Fibroblast of mammary gland (primary cell): ENCODE measurements around the gene BRINP2.

Source experiments
- DNase-seq: peaks from one replicate; pipeline ENCODE4 v3.0.0-alpha.2; 2010; ENCODE audit warnings: low read depth
- H3K4me3 ChIP-seq: 2 replicates; pipeline ENCODE4 v1.5.1; 2011; ENCODE audit warnings: low read depth, mild to moderate bottlenecking, low read length, moderate library complexity; ENCODE audit not compliant: control insufficient read depth
- TF ChIP-seq, protein P1 (sequence below): conservative IDR thresholded peaks from 2 replicates; pipeline ENCODE4 v1.5.1; 2011; ENCODE audit warnings: low read depth, low read length, inconsistent platforms; ENCODE audit not compliant: control insufficient read depth, insufficient read depth

BRINP2 gene

DNA sequence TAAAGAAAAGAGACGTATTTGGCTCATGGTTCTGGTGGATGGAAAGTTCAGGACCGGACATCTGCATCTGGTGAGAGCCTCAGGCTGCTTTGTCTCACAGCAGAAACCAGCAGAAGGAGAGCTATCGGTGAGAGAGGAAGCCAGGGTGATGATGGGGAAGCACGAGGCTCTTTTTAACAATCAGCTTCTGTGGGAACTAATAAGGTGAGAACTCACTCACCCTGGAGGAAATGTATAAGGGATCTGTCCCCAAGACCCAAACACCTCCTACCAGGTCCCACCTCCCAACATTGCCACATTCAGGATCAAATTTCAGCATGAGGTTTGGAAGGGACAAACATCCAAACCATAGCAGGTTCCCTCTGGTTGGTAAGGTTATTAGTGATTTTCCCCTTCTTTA is 39.0 kb upstream of the BRINP2 start:
- TF ChIP-seq, protein P1, sequence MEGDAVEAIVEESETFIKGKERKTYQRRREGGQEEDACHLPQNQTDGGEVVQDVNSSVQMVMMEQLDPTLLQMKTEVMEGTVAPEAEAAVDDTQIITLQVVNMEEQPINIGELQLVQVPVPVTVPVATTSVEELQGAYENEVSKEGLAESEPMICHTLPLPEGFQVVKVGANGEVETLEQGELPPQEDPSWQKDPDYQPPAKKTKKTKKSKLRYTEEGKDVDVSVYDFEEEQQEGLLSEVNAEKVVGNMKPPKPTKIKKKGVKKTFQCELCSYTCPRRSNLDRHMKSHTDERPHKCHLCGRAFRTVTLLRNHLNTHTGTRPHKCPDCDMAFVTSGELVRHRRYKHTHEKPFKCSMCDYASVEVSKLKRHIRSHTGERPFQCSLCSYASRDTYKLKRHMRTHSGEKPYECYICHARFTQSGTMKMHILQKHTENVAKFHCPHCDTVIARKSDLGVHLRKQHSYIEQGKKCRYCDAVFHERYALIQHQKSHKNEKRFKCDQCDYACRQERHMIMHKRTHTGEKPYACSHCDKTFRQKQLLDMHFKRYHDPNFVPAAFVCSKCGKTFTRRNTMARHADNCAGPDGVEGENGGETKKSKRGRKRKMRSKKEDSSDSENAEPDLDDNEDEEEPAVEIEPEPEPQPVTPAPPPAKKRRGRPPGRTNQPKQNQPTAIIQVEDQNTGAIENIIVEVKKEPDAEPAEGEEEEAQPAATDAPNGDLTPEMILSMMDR, result no peak
- H3K4me3 ChIP-seq, result no peak overlapping the region
- no peak for DNase-seq

DNA sequence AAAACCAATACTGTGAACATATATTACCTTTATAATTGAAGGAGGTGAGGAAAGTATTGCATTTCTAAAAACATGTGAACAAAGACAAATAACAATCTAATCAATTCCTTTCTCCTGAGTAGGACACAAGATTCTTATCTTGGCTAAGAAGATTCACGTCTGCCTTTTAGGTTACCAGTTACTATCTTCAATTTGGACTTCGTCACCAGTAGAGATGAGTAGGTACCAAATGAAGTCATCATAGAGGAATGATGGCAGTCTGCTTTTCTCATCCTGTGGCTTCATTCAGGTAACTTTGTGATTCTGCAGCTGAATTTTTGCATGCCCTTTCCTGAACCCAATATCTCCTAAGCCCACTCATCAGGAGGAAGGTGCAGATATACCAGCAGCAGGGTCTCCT is 38.6 kb upstream of the BRINP2 start:
- no peak for DNase-seq
- TF ChIP-seq, protein P1, result no peak
- H3K4me3 ChIP-seq, result no peak overlapping the region

DNA sequence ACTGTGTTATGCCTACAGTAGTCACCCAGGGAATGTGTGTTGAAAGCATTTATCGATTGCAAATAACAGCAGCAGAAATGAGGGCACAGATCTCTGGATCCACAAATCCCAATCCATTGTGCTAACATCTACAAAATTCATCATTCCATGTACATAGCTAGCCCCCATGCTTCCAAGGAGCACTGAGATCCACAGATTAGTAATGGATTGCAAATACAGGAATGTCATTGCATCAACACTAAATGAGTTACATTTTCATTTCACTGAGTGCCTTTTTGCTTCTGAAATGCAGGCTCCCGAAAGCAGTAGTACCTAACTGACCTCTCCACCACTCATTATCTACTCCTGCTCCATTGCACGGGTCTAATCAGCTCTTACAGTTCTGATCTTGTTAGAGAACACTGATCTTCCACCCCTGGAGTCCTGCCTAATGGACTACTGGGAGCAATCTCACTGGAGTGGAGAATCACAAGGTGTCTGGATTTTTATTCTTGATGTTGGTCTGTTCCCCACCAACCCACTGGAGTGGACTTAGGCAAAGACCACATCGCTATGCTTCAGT is 36.7 kb upstream of the BRINP2 start:
- no peak for DNase-seq
- TF ChIP-seq, protein P1, result no peak

DNA sequence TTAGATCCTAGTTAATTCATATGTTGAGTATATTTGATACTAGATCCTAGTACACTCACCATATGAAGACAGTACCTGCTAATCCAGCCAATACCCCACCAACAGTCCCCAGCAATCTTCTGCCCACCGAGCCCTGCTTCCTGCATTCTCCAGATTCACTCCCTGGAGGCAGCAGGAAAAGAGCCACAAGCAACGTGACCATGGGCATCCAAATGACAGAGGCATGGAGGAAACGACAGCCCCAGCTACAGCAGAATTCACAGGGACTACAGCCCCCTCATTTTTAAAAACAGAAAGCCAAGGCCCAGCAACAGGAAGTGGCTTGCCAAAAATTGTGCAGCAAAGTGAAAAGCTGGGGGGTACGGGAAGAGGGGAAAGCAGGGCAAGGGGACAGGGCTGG is 35.5 kb upstream of the BRINP2 start:
- DNase-seq, result no peak
- TF ChIP-seq, protein P1, result no peak
- H3K4me3 ChIP-seq, result no peak overlapping the region

More for the DNA sequence above, 36.7 kb upstream of the BRINP2 start:
- no peak overlapping the region for H3K4me3 ChIP-seq

DNA sequence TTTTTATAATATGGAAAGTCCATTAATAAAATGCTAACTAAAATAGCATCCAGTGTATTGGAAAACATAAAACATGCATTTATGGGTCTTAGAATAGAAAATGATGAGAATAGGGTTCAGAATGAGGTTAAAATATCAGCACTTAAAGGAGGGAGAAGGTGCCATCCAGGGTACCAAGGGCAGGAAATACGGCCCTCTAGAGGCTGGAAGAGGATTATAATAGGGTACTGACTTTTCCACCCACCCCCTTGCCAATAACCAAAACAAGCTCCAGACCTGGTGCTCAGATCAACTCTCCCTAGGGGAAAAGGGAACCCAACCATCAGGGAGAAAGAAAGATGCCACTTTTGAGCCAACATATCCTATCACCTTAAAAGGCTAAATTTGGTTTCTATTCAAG is 32.9 kb upstream of the BRINP2 start:
- no peak for DNase-seq
- TF ChIP-seq, protein P1, result no peak
- no peak overlapping the region for H3K4me3 ChIP-seq

DNA sequence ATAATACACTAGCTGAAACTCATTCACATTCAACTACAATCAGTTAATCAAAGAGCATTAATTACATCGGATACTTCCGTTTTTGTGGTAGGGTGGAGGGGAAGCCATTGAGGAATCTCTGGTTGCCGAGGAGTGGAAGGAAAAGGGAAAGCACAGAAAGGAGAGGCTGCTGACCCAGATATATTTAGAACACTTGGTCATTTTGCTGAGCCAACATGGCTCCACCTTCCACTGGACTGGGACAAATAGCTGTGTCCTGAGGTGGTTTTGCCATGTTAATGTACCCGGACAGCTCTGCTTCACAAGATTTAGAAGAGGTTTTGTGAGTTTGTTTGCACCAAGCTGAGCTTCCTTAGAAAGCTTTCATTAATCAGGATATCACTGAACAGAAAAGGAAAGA is 32.4 kb upstream of the BRINP2 start:
- H3K4me3 ChIP-seq, result no peak overlapping the region
- DNase-seq, result no peak
- TF ChIP-seq, protein P1, result no peak

DNA sequence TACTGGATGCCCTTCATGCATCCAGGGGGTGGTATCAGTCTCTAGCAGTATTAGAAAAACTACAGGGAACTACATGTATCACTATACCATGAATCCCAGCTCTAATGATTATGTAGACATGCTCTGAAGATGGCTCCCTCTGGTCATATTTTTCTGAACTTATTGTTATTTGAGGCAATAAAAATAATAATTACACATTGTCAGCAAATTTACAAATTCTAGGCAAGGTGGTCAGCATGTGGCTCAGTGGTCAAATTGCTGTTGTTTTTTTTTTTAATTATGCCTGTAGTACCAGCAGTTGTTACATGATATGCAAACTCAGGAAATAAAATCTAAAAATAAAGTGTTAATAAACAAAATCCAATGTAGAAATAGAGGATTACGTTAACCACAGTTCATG is 28.7 kb upstream of the BRINP2 start:
- TF ChIP-seq, protein P1, result no peak
- no peak overlapping the region for H3K4me3 ChIP-seq
- no peak for DNase-seq
